ENCODE results near the gene PPP1R9B. TPM values are rescaled to one million over a fixed set of nuclear protein-coding genes. Genes with fewer than 3 reads are reported as not detected.

PPP1R9B gene
- total RNA-seq, 2 donors from 2014 or later = 24.1 to 34.6 TPM

GRCh38 chr17:50125420-50125997 lies 25.0 kb downstream of the PPP1R9B start:
- Mint-ChIP-seq H3K36me3 (ENCODE audit: low read depth) (no peaks in the 10 kb centered on the region), H3K27ac (no peak overlapping the region), H3K4me1 (peaks cover 31% of the 10 kb centered on the region), H3K9me3 (no peaks in the 10 kb centered on the region), H3K27me3 (ENCODE audit: insufficient read depth) (peaks cover 19% of the 10 kb centered on the region), H3K4me3 (no peak overlapping the region)
- no peak overlapping the region for H3K4me3 ChIP-seq (ENCODE audit: low read length)
- peaks cover 5% of the 10 kb centered on the region for H3K4me1 ChIP-seq (ENCODE audit: control insufficient read depth, insufficient read depth, low read length)
- no peak overlapping the region for H3K9ac ChIP-seq (ENCODE audit: extremely low read depth, low read length, poor library complexity, severe bottlenecking)
- H3K36me3 ChIP-seq (ENCODE audit: control insufficient read depth, insufficient read depth, low read length) = no peaks in the 10 kb centered on the region
- no peaks in the 10 kb centered on the region for H3K9me3 ChIP-seq (ENCODE audit: control insufficient read depth, low read length)
- TF ChIP-seq CTCF (conservative IDR thresholded peaks at IDR 0.05) = no peak
- 92 to 93% methylated on average over 4 of the region's 4 CpGs for WGBS, 2 experiments (ENCODE audit: insufficient coverage in 1 of 2, insufficient read length in 1 of 2)
- H3K27me3 ChIP-seq (ENCODE audit: control insufficient read depth, insufficient read depth, low read length, poor library complexity, severe bottlenecking) = no peaks in the 10 kb centered on the region
- DNase-seq = no peak
- H3K27ac ChIP-seq (ENCODE audit: low read depth, low read length) = no peak overlapping the region

DNA sequence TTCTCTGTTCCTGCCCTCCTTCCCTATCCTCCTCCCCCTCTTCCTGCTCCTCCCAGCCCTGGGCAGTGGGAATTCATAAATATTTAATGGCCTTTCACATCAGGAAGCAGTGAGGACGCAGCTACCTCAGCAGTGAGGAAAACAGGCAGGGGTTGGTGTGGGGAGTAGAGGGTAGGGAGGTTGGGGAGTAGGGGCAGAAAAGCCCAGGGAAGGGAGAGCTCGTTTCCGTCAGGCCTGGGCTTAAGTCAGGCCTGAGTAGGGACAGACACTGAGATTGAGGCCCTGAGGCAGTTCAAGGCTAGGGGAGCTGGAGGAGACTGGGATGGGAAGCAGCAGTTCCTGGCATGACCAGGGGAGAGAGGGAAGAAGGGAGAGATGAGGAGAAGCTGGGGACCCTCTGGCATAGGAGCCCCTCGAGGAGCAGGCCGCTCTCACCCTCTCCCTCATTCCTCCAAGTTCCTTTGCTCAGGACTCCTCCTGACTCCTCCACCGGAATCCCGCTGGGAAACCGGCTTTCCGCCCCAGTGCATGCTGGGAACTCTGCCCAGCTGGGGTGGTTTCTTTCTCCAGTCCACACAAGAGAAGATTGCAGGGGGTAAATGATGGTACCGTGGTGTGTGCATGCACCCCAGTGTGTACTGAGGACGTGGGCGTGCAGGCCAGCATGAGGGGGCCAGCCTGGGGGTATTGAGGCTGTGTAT lies 26.7 kb downstream of the PPP1R9B start:
- Mint-ChIP-seq H3K27ac (peak overlapping the region; percentile 81), H3K4me3 (no peak overlapping the region), H3K27me3 (ENCODE audit: insufficient read depth) (peaks cover 21% of the 10 kb centered on the region), H3K9me3 (no peaks in the 10 kb centered on the region), H3K4me1 (peaks cover 28% of the 10 kb centered on the region), H3K36me3 (ENCODE audit: low read depth) (no peaks in the 10 kb centered on the region)
- Histone ChIP-seq H3K9me3 (ENCODE audit: control insufficient read depth, low read length) (no peaks in the 10 kb centered on the region), H3K27ac (ENCODE audit: low read depth, low read length) (peak overlapping the region; percentile 66), H3K36me3 (ENCODE audit: control insufficient read depth, insufficient read depth, low read length) (no peaks in the 10 kb centered on the region), H3K9ac (ENCODE audit: extremely low read depth, low read length, poor library complexity, severe bottlenecking) (no peak overlapping the region), H3K27me3 (ENCODE audit: control insufficient read depth, insufficient read depth, low read length, poor library complexity, severe bottlenecking) (no peaks in the 10 kb centered on the region), H3K4me1 (ENCODE audit: control insufficient read depth, insufficient read depth, low read length) (peaks cover 5% of the 10 kb centered on the region), H3K4me3 (ENCODE audit: low read length) (no peak overlapping the region)
- no peak for TF ChIP-seq CTCF (conservative IDR thresholded peaks at IDR 0.05)
- DNase-seq = peak; percentile 87
- WGBS, 2 experiments (ENCODE audit: insufficient coverage in 1 of 2, insufficient read length in 1 of 2) = 43 to 59% methylated on average over 4 to 12 of the region's 12 CpGs

DNA sequence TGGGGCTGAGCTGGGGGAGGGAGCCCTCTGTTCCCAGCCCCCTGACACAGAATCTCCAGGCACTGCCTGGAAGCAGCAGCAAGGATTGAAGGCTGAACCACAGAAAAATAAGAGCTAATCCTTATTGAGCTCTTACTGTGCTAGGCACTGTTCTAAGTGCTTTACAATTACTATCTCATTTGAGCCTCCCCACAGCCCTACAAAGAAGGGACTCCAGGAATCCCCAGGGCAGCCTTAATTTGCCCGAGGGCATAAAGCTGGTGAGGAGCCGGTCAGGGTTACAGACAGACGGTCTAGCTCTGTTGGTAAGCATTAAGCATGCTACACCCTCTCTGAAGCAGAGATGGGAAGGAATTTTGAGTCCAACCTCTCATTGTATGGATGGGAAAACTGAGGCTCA lies 27.5 kb downstream of the PPP1R9B start:
- H3K9me3 ChIP-seq (ENCODE audit: control insufficient read depth, low read length) = no peaks in the 10 kb centered on the region
- Mint-ChIP-seq H3K27me3 (ENCODE audit: insufficient read depth) (peaks cover 24% of the 10 kb centered on the region), H3K36me3 (ENCODE audit: low read depth) (no peaks in the 10 kb centered on the region), H3K4me1 (peaks cover 22% of the 10 kb centered on the region), H3K9me3 (no peaks in the 10 kb centered on the region), H3K27ac (no peak overlapping the region), H3K4me3 (no peak overlapping the region)
- DNase-seq = no peak
- no peak overlapping the region for H3K9ac ChIP-seq (ENCODE audit: extremely low read depth, low read length, poor library complexity, severe bottlenecking)
- H3K27me3 ChIP-seq (ENCODE audit: control insufficient read depth, insufficient read depth, low read length, poor library complexity, severe bottlenecking) = no peaks in the 10 kb centered on the region
- no peak overlapping the region for H3K4me3 ChIP-seq (ENCODE audit: low read length)
- WGBS, 2 experiments (ENCODE audit: insufficient coverage in 1 of 2, insufficient read length in 1 of 2) = 77 to 85% methylated on average over 3 of the region's 3 CpGs
- H3K4me1 ChIP-seq (ENCODE audit: control insufficient read depth, insufficient read depth, low read length) = peaks cover 5% of the 10 kb centered on the region
- TF ChIP-seq CTCF (conservative IDR thresholded peaks at IDR 0.05) = no peak
- H3K27ac ChIP-seq (ENCODE audit: low read depth, low read length) = no peak overlapping the region
- no peaks in the 10 kb centered on the region for H3K36me3 ChIP-seq (ENCODE audit: control insufficient read depth, insufficient read depth, low read length)
